ENCODE data around the gene UBE2Q1.

GRCh38 chr1:154548028-154548427 is 10.4 kb downstream of the UBE2Q1 start:
- TF ChIP-seq, protein P1, sequence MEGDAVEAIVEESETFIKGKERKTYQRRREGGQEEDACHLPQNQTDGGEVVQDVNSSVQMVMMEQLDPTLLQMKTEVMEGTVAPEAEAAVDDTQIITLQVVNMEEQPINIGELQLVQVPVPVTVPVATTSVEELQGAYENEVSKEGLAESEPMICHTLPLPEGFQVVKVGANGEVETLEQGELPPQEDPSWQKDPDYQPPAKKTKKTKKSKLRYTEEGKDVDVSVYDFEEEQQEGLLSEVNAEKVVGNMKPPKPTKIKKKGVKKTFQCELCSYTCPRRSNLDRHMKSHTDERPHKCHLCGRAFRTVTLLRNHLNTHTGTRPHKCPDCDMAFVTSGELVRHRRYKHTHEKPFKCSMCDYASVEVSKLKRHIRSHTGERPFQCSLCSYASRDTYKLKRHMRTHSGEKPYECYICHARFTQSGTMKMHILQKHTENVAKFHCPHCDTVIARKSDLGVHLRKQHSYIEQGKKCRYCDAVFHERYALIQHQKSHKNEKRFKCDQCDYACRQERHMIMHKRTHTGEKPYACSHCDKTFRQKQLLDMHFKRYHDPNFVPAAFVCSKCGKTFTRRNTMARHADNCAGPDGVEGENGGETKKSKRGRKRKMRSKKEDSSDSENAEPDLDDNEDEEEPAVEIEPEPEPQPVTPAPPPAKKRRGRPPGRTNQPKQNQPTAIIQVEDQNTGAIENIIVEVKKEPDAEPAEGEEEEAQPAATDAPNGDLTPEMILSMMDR (conservative IDR thresholded peaks at IDR 0.05 in 1 of 2, IDR thresholded peaks at IDR 0.05 in 1 of 2; ENCODE audit: low read depth in 1 of 2, low read length in 2 of 2): no peak
- no peak for TF ChIP-seq EZH2 (IDR thresholded peaks at IDR 0.05; ENCODE audit: low read length, missing control alignments)

All from fibroblast of lung (primary cell).